Cardiac muscle cell (in vitro differentiated cells and primary cell): ENCODE data around the gene FGL2. TPM values are rescaled to one million over a fixed set of nuclear protein-coding genes. Genes with fewer than 3 reads are reported as not detected.

Experiments
- DNase-seq, 2 donors: peaks; one replicate each; pipeline versions ENCODE4 v3.0.0 to v3.0.0-alpha.2; 2010 to 2017; ENCODE audit warnings: low read depth in 1 of 2, low spot score in 1 of 2
- H3K27ac ChIP-seq: fragments of 200-600 bp; sonication (generic); 2 replicates; pipeline ENCODE4 v1.5.1; 2016
- H3K27me3 ChIP-seq: fragments of 200-600 bp; sonication (generic); 2 replicates; pipeline ENCODE4 v1.6.0; 2016; ENCODE audit warnings: control low read depth
- H3K36me3 ChIP-seq: fragments of 200-600 bp; sonication (generic); 2 replicates; pipeline ENCODE4 v1.5.1; 2016; ENCODE audit warnings: control low read depth
- H3K4me1 ChIP-seq: fragments of 200-600 bp; sonication (generic); 2 replicates; pipeline ENCODE4 v1.8.1; 2017; ENCODE audit warnings: low read depth, mild to moderate bottlenecking, mixed run types
- H3K4me3 ChIP-seq: fragments of 200-600 bp; sonication (generic); 2 replicates; pipeline ENCODE4 v1.5.1; 2016; ENCODE audit warnings: mild to moderate bottlenecking
- H3K9me3 ChIP-seq: fragments of 200-600 bp; sonication (generic); 2 replicates; pipeline ENCODE4 v1.5.1; 2017; ENCODE audit warnings: low read depth, mild to moderate bottlenecking, control low read depth
- CTCF ChIP-seq: IDR thresholded peaks from 2 replicates; pipeline ENCODE4 v1.5.1; 2012; ENCODE audit warnings: low read depth, mild to moderate bottlenecking, low read length
- polyA plus RNA-seq: library from polyadenylated mRNA; unstranded; fragments of >200 nt; fragmentation: Nextera tagmentation; extraction: Ambion mirVana; gene quantifications from 2 replicates; pipeline ENCODE4 v1.2.1, GENCODE V29; 2016
- total RNA-seq: library from RNA; depleted of rRNA; stranded (reverse); fragments of >200 nt; gene quantifications from 2 replicates; pipeline ENCODE4 v1.2.3, GENCODE V29; 2016

The FGL2 gene, protein sequence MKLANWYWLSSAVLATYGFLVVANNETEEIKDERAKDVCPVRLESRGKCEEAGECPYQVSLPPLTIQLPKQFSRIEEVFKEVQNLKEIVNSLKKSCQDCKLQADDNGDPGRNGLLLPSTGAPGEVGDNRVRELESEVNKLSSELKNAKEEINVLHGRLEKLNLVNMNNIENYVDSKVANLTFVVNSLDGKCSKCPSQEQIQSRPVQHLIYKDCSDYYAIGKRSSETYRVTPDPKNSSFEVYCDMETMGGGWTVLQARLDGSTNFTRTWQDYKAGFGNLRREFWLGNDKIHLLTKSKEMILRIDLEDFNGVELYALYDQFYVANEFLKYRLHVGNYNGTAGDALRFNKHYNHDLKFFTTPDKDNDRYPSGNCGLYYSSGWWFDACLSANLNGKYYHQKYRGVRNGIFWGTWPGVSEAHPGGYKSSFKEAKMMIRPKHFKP
- total RNA-seq (0.14 and 0.51 TPM in 2 replicates), polyA plus RNA-seq (0.10 and 0.13 TPM in 2 replicates)

- Histone ChIP-seq H3K27me3 (no peaks in the 10 kb centered on the region), H3K4me1 (no peaks in the 10 kb centered on the region), H3K4me3 (peak within 1 kb of the TSS; percentile 6), H3K27ac (no peak within 1 kb of the TSS), H3K9me3 (no peaks in the 10 kb centered on the region), H3K36me3 (no peaks in the 10 kb centered on the region)
- DNase-seq = peak; percentile 33 to 77
- no peak for TF ChIP-seq CTCF
Measured at GRCh38 chr7:77199013-77199966, at the start of gene FGL2. FGL2 (minus strand) TSS chr7:77199819; CDS start chr7:77199793, 26 bp downstream.

DNA sequence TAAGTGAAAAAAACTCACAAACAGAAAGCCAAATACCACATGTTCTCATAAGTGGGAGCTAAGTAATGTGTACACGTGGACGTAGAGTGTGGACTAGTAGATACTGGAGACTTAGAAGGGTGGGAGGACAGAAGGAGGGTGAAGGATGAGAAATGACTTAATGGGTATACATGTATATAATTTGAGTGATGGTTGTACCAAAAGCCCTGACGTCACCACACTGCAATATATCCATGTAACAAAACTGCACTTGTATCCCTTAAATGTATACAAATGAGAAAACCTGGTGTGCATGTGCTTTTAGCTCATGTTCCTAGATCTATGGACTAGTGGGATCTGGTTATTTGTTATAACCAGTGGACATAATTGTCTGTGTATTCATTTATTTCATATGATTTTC is 48.5 kb upstream of the FGL2 start:
- Histone ChIP-seq H3K36me3 (no peaks in the 10 kb centered on the region), H3K4me1 (peaks cover 33% of the 10 kb centered on the region), H3K27ac (no peak overlapping the region), H3K9me3 (no peaks in the 10 kb centered on the region), H3K27me3 (no peaks in the 10 kb centered on the region), H3K4me3 (no peak overlapping the region)
- TF ChIP-seq CTCF = no peak
- DNase-seq = no peak

GRCh38 chr7:77247206-77247850 is 47.7 kb upstream of the FGL2 start:
- no peaks in the 10 kb centered on the region for H3K36me3 ChIP-seq
- no peak overlapping the region for H3K4me3 ChIP-seq
- peak; percentile 84 to 89 for DNase-seq
- no peak overlapping the region for H3K27ac ChIP-seq
- peaks cover 39% of the 10 kb centered on the region for H3K4me1 ChIP-seq
- TF ChIP-seq CTCF = peak; percentile 77
- H3K27me3 ChIP-seq = no peaks in the 10 kb centered on the region
- H3K9me3 ChIP-seq = no peaks in the 10 kb centered on the region

GRCh38 chr7:77246026-77246640 is 46.5 kb upstream of the FGL2 start:
- no peaks in the 10 kb centered on the region for H3K9me3 ChIP-seq
- H3K27ac ChIP-seq = peak overlapping the region; percentile 61
- H3K36me3 ChIP-seq = no peaks in the 10 kb centered on the region
- DNase-seq = peak in 1 of 2 donors; percentile 41
- H3K4me3 ChIP-seq = no peak overlapping the region
- H3K27me3 ChIP-seq = no peaks in the 10 kb centered on the region
- no peak for TF ChIP-seq CTCF
- H3K4me1 ChIP-seq = peaks cover 49% of the 10 kb centered on the region
